Duodenal mucosa (tissue), 2 donors: Measurements from ENCODE around the gene SFXN3.

Source experiments
- H3K27ac ChIP-seq: one replicate; pipeline ENCODE4 v1.7.0; 2013; ENCODE audit warnings: low read depth, low read length
- H3K27me3 ChIP-seq, 2 donors: one replicate each; pipeline ENCODE4 v1.7.0; 2013; ENCODE audit warnings: low read length in 2 of 2, control low read depth in 1 of 2; ENCODE audit not compliant: insufficient read depth in 2 of 2, control insufficient read depth in 1 of 2
- H3K36me3 ChIP-seq, 2 donors: one replicate each; pipeline ENCODE4 v1.7.0; 2013; ENCODE audit warnings: low read length in 2 of 2, control low read depth in 1 of 2; ENCODE audit not compliant: insufficient read depth in 2 of 2, control insufficient read depth in 1 of 2
- H3K4me1 ChIP-seq, 2 donors: one replicate each; pipeline ENCODE4 v1.7.0; 2013; ENCODE audit warnings: low read length in 2 of 2, control low read depth in 1 of 2; ENCODE audit not compliant: insufficient read depth in 2 of 2, control insufficient read depth in 1 of 2
- H3K4me3 ChIP-seq, 2 donors: one replicate each; pipeline ENCODE4 v1.7.0; 2013; ENCODE audit warnings: low read length in 2 of 2, low read depth in 1 of 2
- H3K9ac ChIP-seq, 2 donors: one replicate each; pipeline ENCODE4 v1.7.0; 2013; ENCODE audit warnings: low read length in 2 of 2, low read depth in 1 of 2
- H3K9me3 ChIP-seq, 2 donors: one replicate each; pipeline ENCODE4 v1.7.0; 2013; ENCODE audit warnings: low read length in 2 of 2, control low read depth in 1 of 2; ENCODE audit not compliant: control insufficient read depth in 1 of 2

Gene SFXN3

DNA sequence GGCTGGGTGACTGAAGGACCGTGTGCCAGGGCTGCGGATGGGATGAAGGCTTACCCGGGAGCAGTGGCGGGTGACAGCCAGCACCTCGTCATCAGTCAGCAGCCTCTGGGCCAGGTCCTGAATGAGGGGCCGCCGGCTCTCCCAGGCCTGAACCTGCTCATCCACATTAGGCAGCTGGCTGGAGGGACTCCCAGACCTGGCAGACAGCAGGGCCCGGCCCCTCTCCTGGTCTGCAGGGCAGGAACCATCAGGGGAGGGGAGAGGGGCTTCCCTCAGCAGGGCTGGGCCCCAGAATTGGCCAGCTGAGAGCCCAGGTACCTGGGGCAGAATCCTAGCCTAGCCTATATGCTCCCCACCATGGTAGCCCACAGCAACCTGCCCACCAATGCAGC, 15.5 kb upstream of the SFXN3 start:
- no peak overlapping the region for H3K27ac ChIP-seq
- no peaks in the 10 kb centered on the region for H3K9me3 ChIP-seq
- no peaks in the 10 kb centered on the region for H3K36me3 ChIP-seq
- H3K9ac ChIP-seq, result no peak overlapping the region
- H3K4me3 ChIP-seq, result no peak overlapping the region
- peaks cover 4 to 14% of the 10 kb centered on the region in 2 donors for H3K27me3 ChIP-seq
- H3K4me1 ChIP-seq, result peaks cover 6 to 21% of the 10 kb centered on the region in 2 donors

DNA sequence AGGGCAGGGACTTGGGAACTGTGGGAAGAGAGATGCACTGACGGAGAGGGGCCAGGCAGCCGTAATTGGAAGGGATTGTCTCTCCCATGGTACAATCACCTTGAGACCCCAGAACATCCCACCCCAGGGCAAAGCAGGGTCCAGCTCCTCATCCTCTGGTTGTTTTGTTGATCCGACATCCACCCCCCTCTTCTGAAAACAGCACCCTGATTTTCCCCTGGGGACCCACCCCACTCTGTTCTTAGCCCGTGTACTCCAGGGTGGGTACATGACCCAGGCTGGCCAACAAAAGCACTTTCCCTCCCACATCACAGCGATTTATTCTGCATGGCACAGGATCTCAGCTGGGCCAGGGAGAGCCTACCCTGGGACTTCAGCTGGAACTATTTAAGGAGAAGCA, 14.2 kb upstream of the SFXN3 start:
- Histone ChIP-seq H3K9ac (no peak overlapping the region), H3K36me3 (no peaks in the 10 kb centered on the region), H3K4me1 (peaks cover 6 to 21% of the 10 kb centered on the region in 2 donors), H3K27ac (no peak overlapping the region), H3K27me3 (peaks cover 4 to 14% of the 10 kb centered on the region in 2 donors), H3K9me3 (no peaks in the 10 kb centered on the region), H3K4me3 (no peak overlapping the region)

- Histone ChIP-seq H3K27me3 (peaks cover 4 to 14% of the 10 kb centered on the region in 2 donors), H3K9me3 (no peaks in the 10 kb centered on the region), H3K9ac (no peak overlapping the region), H3K4me3 (no peak overlapping the region), H3K4me1 (peaks cover 4 to 13% of the 10 kb centered on the region in 2 donors), H3K36me3 (no peaks in the 10 kb centered on the region), H3K27ac (no peak overlapping the region)
Observed at GRCh38 chr10:101018118-101018599, 12.9 kb upstream of the SFXN3 start.

GRCh38 chr10:101018600-101019439, 12.2 kb upstream of the SFXN3 start:
- no peak overlapping the region for H3K4me3 ChIP-seq
- no peaks in the 10 kb centered on the region for H3K36me3 ChIP-seq
- H3K4me1 ChIP-seq, result peaks cover 0 to 9% of the 10 kb centered on the region in 2 donors
- H3K9me3 ChIP-seq, result no peaks in the 10 kb centered on the region
- no peak overlapping the region for H3K9ac ChIP-seq
- peaks cover 4 to 14% of the 10 kb centered on the region in 2 donors for H3K27me3 ChIP-seq
- H3K27ac ChIP-seq, result no peak overlapping the region

GRCh38 chr10:101019440-101019703, 11.7 kb upstream of the SFXN3 start:
- Histone ChIP-seq H3K27ac (no peak overlapping the region), H3K9ac (no peak overlapping the region), H3K36me3 (no peaks in the 10 kb centered on the region), H3K27me3 (peaks cover 4 to 14% of the 10 kb centered on the region in 2 donors), H3K4me3 (no peak overlapping the region), H3K9me3 (no peaks in the 10 kb centered on the region), H3K4me1 (peaks cover 0 to 9% of the 10 kb centered on the region in 2 donors)

GRCh38 chr10:101020427-101021075, 10.5 kb upstream of the SFXN3 start:
- no peak overlapping the region for H3K9ac ChIP-seq
- H3K36me3 ChIP-seq, result no peaks in the 10 kb centered on the region
- H3K27ac ChIP-seq, result no peak overlapping the region
- peaks cover 4 to 14% of the 10 kb centered on the region in 2 donors for H3K27me3 ChIP-seq
- no peaks in the 10 kb centered on the region for H3K9me3 ChIP-seq
- peaks cover 0 to 9% of the 10 kb centered on the region in 2 donors for H3K4me1 ChIP-seq
- no peak overlapping the region for H3K4me3 ChIP-seq

DNA sequence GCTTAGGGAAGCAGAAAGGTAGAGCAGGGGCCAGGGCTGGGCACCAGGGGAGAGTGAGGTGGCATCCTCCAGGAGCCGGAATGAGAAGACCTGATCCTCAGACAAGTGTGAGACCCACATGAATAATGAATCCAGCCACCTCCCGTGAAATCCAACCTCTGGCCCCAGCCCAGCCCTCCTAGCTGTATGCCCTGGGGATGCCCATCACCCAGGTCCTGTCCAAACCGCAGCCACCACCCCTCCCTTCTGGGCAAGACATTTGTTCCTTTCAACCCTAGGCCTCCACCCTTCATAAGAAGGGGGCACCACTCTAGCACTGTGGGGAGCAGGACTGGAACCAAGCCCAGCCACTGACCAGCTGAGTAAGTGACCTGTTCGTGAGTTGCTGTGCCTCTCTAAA, 9.8 kb upstream of the SFXN3 start:
- no peak overlapping the region for H3K27ac ChIP-seq
- peaks cover 4 to 9% of the 10 kb centered on the region in 2 donors for H3K27me3 ChIP-seq
- H3K9ac ChIP-seq, result no peak overlapping the region
- H3K4me1 ChIP-seq, result peaks cover 0 to 9% of the 10 kb centered on the region in 2 donors
- no peaks in the 10 kb centered on the region for H3K9me3 ChIP-seq
- H3K4me3 ChIP-seq, result no peak overlapping the region
- no peaks in the 10 kb centered on the region for H3K36me3 ChIP-seq

- Histone ChIP-seq H3K27me3 (peaks cover 4 to 5% of the 10 kb centered on the region in 2 donors), H3K27ac (no peak overlapping the region), H3K9ac (no peak overlapping the region), H3K4me1 (peaks cover 0 to 9% of the 10 kb centered on the region in 2 donors), H3K36me3 (no peaks in the 10 kb centered on the region), H3K4me3 (no peak overlapping the region), H3K9me3 (no peaks in the 10 kb centered on the region)
Observed at GRCh38 chr10:101021692-101022251, 9.3 kb upstream of the SFXN3 start.

GRCh38 chr10:101022967-101023705, 7.9 kb upstream of the SFXN3 start:
- H3K4me1 ChIP-seq, result peaks cover 0 to 9% of the 10 kb centered on the region in 2 donors
- H3K36me3 ChIP-seq, result no peaks in the 10 kb centered on the region
- no peak overlapping the region for H3K4me3 ChIP-seq
- no peaks in the 10 kb centered on the region for H3K9me3 ChIP-seq
- H3K27ac ChIP-seq, result no peak overlapping the region
- no peak overlapping the region for H3K9ac ChIP-seq
- H3K27me3 ChIP-seq, result peaks cover 0 to 5% of the 10 kb centered on the region in 2 donors
